ENCODE measurements around the gene EHD3. TPM values are rescaled to one million over a fixed set of nuclear protein-coding genes. Genes with fewer than 3 reads are reported as not detected.

EHD3 gene
- total RNA-seq, 1 experiment from 2014 or later: not detected

DNA sequence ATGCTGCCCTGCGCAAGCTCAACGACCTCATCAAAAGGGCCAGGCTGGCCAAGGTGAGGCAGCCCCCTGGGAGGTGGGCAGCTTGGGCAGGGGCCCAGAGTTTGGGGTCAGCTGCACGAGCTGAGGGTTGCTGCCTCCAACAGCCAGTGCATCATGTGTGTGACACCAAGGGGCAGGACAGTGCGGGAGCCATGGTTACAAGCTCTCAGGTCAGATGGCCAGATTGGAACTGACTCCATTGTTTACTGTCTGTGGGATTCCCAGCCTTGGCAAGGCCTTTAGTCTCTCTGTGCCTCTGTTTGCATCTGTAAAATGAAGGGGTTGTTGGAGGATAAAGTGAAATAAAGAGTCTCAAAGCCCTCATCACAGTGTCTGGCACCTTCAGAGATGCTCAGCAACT lies 26.9 kb downstream of the EHD3 start:
- H3K36me3 Mint-ChIP-seq (ENCODE audit: insufficient read depth, unreplicated experiment): no peaks in the 10 kb centered on the region
- H3K27me3 Mint-ChIP-seq (ENCODE audit: insufficient read depth, unreplicated experiment): no peaks in the 10 kb centered on the region
- Histone ChIP-seq H3K27me3 (replicated peaks; ENCODE audit: control insufficient read depth, insufficient read depth, low read length) (no peaks in the 10 kb centered on the region), H3K36me3 (ENCODE audit: control insufficient read depth, insufficient read depth, low read length) (no peaks in the 10 kb centered on the region), H3K4me3 (ENCODE audit: low read depth, low read length) (no peak overlapping the region), H3K4me1 (no peaks in the 10 kb centered on the region), H3K9me3 (peaks cover 2% of the 10 kb centered on the region; the same call in 1 of the 2 replicates)
- no TSS peak for BruUV-seq (replicated peaks)
- TF ChIP-seq, protein P1, sequence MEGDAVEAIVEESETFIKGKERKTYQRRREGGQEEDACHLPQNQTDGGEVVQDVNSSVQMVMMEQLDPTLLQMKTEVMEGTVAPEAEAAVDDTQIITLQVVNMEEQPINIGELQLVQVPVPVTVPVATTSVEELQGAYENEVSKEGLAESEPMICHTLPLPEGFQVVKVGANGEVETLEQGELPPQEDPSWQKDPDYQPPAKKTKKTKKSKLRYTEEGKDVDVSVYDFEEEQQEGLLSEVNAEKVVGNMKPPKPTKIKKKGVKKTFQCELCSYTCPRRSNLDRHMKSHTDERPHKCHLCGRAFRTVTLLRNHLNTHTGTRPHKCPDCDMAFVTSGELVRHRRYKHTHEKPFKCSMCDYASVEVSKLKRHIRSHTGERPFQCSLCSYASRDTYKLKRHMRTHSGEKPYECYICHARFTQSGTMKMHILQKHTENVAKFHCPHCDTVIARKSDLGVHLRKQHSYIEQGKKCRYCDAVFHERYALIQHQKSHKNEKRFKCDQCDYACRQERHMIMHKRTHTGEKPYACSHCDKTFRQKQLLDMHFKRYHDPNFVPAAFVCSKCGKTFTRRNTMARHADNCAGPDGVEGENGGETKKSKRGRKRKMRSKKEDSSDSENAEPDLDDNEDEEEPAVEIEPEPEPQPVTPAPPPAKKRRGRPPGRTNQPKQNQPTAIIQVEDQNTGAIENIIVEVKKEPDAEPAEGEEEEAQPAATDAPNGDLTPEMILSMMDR (IDR thresholded peaks at IDR 0.05; ENCODE audit: insufficient read depth in 1 of 2, low read depth in 1 of 2, low read length in 1 of 2, severe bottlenecking in 1 of 2, unreplicated experiment in 1 of 2): no peak
- no peak overlapping the region for H3K27ac Mint-ChIP-seq (ENCODE audit: unreplicated experiment)
- H3K9me3 Mint-ChIP-seq (ENCODE audit: unreplicated experiment): no peaks in the 10 kb centered on the region
- intact Hi-C loops (cut with micrococcal nuclease; ENCODE audit: unreplicated experiment): no loop called here
- no peaks in the 10 kb centered on the region for H3K4me1 Mint-ChIP-seq (ENCODE audit: low read depth, unreplicated experiment)
- ChIA-PET POLR2A (no interaction called here), CTCF (no interaction called here)
- DNase-seq: no peak
- no peak overlapping the region for H3K4me3 Mint-ChIP-seq (ENCODE audit: unreplicated experiment)

- DNase-seq: no peak
- intact Hi-C loops (cut with micrococcal nuclease; ENCODE audit: unreplicated experiment): no loop called here
- no peak overlapping the region for H3K4me3 Mint-ChIP-seq (ENCODE audit: unreplicated experiment)
- Histone ChIP-seq H3K4me1 (no peaks in the 10 kb centered on the region), H3K9me3 (peaks cover 2% of the 10 kb centered on the region; the same call in 1 of the 2 replicates), H3K27me3 (replicated peaks; ENCODE audit: control insufficient read depth, insufficient read depth, low read length) (no peaks in the 10 kb centered on the region), H3K36me3 (ENCODE audit: control insufficient read depth, insufficient read depth, low read length) (no peaks in the 10 kb centered on the region), H3K4me3 (ENCODE audit: low read depth, low read length) (no peak overlapping the region)
- H3K27me3 Mint-ChIP-seq (ENCODE audit: insufficient read depth, unreplicated experiment): peaks cover 2% of the 10 kb centered on the region
- CTCF ChIA-PET: interaction anchor here (0.6 to 1.2 kb wide), 3 partner anchors 67 to 112 kb away, joined by 3 to 4 read pairs (median 3); no protein-coding TSS in a partner anchor
- POLR2A ChIA-PET: no interaction called here
- BruUV-seq (replicated peaks): no TSS peak
- H3K4me1 Mint-ChIP-seq (ENCODE audit: low read depth, unreplicated experiment): no peaks in the 10 kb centered on the region
- no peak overlapping the region for H3K27ac Mint-ChIP-seq (ENCODE audit: unreplicated experiment)
- H3K9me3 Mint-ChIP-seq (ENCODE audit: unreplicated experiment): no peaks in the 10 kb centered on the region
- H3K36me3 Mint-ChIP-seq (ENCODE audit: insufficient read depth, unreplicated experiment): no peaks in the 10 kb centered on the region
- TF ChIP-seq, protein P1 (IDR thresholded peaks at IDR 0.05; ENCODE audit: insufficient read depth in 1 of 2, low read depth in 1 of 2, low read length in 1 of 2, severe bottlenecking in 1 of 2, unreplicated experiment in 1 of 2): peak in 1 of 2 experiments; percentile 37
These were observed 29.8 kb downstream of the EHD3 start for GRCh38 chr2:31263636-31264190.

DNA sequence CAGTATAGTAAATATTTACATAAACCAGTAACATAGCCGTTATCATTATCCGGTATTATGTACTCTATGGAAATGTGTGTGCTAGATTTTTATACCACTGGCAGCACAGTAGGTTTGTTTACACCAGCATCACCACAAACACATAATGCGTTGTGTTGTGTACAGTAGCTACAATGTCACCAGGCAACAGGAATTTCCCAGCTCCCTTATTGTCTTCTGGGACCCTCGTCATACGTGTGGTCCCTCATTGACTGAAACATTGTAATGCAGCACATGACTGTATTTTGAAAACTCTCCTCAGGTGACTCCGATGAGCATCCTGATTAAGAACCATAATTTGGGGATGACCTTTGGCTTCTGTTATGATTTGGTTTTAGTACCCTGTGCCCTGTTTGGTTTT lies 31.3 kb downstream of the EHD3 start:
- peaks cover 2% of the 10 kb centered on the region; the same call in 1 of the 2 replicates for H3K9me3 ChIP-seq
- H3K4me3 ChIP-seq (ENCODE audit: low read depth, low read length): no peak overlapping the region
- intact Hi-C loops (cut with micrococcal nuclease; ENCODE audit: unreplicated experiment): no loop called here
- DNase-seq: no peak
- H3K36me3 Mint-ChIP-seq (ENCODE audit: insufficient read depth, unreplicated experiment): no peaks in the 10 kb centered on the region
- no peak overlapping the region for H3K4me3 Mint-ChIP-seq (ENCODE audit: unreplicated experiment)
- BruUV-seq (replicated peaks): no TSS peak
- no peaks in the 10 kb centered on the region for H3K4me1 ChIP-seq
- peaks cover 2% of the 10 kb centered on the region for H3K27me3 Mint-ChIP-seq (ENCODE audit: insufficient read depth, unreplicated experiment)
- ChIA-PET POLR2A (no interaction called here), CTCF (no interaction called here)
- H3K27me3 ChIP-seq (replicated peaks; ENCODE audit: control insufficient read depth, insufficient read depth, low read length): no peaks in the 10 kb centered on the region
- no peaks in the 10 kb centered on the region for H3K4me1 Mint-ChIP-seq (ENCODE audit: low read depth, unreplicated experiment)
- TF ChIP-seq, protein P1 (IDR thresholded peaks at IDR 0.05; ENCODE audit: insufficient read depth in 1 of 2, low read depth in 1 of 2, low read length in 1 of 2, severe bottlenecking in 1 of 2, unreplicated experiment in 1 of 2): no peak
- H3K27ac Mint-ChIP-seq (ENCODE audit: unreplicated experiment): no peak overlapping the region
- H3K36me3 ChIP-seq (ENCODE audit: control insufficient read depth, insufficient read depth, low read length): no peaks in the 10 kb centered on the region
- H3K9me3 Mint-ChIP-seq (ENCODE audit: unreplicated experiment): no peaks in the 10 kb centered on the region

All from Caco-2 (cell line).